HG03064 (cell line): Measurements from ENCODE around the gene TRIM28.

Experiments
- ATAC-seq: cut with Tn5 transposase; IDR thresholded peaks from one replicate; pipeline ENCODE4 v1.9.1; 2021; ENCODE audit warnings: low read depth; ENCODE audit not compliant: unreplicated experiment

The TRIM28 gene

GRCh38 chr19:58558623-58559274 is 14.9 kb downstream of the TRIM28 start:
- ATAC-seq = peak; percentile 45

GRCh38 chr19:58559275-58560006 is 15.6 kb downstream of the TRIM28 start:
- ATAC-seq = no peak

GRCh38 chr19:58560007-58560887 is 16.4 kb downstream of the TRIM28 start:
- ATAC-seq = no peak

- no peak for ATAC-seq
Observed at GRCh38 chr19:58560921-58561320, 17.1 kb downstream of the TRIM28 start.

- no peak for ATAC-seq
Observed at GRCh38 chr19:58561373-58562121, 17.7 kb downstream of the TRIM28 start.

- ATAC-seq = no peak
Observed at GRCh38 chr19:58562122-58563033, 18.5 kb downstream of the TRIM28 start.

- no peak for ATAC-seq
Observed at GRCh38 chr19:58563034-58563573, 19.2 kb downstream of the TRIM28 start.

GRCh38 chr19:58563823-58564222 is 20.0 kb downstream of the TRIM28 start:
- ATAC-seq = no peak

GRCh38 chr19:58566989-58567388 is 23.1 kb downstream of the TRIM28 start:
- no peak for ATAC-seq

- no peak for ATAC-seq
Observed at GRCh38 chr19:58568453-58569130, 24.7 kb downstream of the TRIM28 start.

- no peak for ATAC-seq
Observed at GRCh38 chr19:58569191-58569942, 25.5 kb downstream of the TRIM28 start.

- no peak for ATAC-seq
Observed at GRCh38 chr19:58569943-58570670, 26.2 kb downstream of the TRIM28 start.

GRCh38 chr19:58570770-58571574 is 27.1 kb downstream of the TRIM28 start:
- ATAC-seq = no peak

- ATAC-seq = no peak
Observed at GRCh38 chr19:58571575-58571947, 27.7 kb downstream of the TRIM28 start.

GRCh38 chr19:58572026-58572817 is 28.4 kb downstream of the TRIM28 start:
- no peak for ATAC-seq
